ENCODE measurements around the gene TM4SF5. TPM values are rescaled to one million over a fixed set of nuclear protein-coding genes. Genes with fewer than 3 reads are reported as not detected.

The TM4SF5 gene
- total and polyA plus RNA-seq, 10 donors, result not detected

DNA sequence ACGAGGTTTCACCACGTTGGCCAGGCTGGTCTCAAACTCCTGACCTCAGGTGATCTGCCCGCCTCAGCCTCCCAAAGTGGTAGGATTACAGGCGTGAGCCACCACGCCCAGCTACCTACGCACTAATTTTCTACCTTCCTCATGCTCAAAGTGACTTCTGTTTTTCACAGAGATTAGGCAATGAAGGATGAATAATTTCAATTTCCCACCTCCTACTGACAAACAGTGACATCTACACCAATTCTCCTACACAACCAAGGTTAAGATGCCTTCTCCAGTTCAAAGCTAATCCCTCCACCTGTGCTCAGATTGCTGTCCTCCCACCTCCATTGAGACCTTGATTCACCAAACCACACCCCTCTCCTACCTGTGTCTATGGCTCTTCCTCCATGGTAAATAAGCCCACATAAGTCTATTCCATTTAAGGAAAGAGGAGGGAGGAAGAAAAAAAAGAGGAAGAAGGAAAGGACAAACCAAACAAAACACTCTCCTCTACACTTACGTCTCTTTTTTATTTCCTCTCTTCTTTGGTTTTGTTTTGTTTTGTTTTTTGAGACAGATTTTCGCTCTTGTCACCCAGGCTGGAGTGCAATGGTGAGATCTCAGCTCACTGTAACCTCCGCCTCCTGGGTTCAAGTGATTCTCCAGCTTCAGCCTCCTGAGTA lies 45.9 kb upstream of the TM4SF5 start:
- H3K27ac ChIP-seq, result peak overlapping the region in 7 of 8 donors; percentile 73 to 93 (median 87)
- TF ChIP-seq, protein P1, sequence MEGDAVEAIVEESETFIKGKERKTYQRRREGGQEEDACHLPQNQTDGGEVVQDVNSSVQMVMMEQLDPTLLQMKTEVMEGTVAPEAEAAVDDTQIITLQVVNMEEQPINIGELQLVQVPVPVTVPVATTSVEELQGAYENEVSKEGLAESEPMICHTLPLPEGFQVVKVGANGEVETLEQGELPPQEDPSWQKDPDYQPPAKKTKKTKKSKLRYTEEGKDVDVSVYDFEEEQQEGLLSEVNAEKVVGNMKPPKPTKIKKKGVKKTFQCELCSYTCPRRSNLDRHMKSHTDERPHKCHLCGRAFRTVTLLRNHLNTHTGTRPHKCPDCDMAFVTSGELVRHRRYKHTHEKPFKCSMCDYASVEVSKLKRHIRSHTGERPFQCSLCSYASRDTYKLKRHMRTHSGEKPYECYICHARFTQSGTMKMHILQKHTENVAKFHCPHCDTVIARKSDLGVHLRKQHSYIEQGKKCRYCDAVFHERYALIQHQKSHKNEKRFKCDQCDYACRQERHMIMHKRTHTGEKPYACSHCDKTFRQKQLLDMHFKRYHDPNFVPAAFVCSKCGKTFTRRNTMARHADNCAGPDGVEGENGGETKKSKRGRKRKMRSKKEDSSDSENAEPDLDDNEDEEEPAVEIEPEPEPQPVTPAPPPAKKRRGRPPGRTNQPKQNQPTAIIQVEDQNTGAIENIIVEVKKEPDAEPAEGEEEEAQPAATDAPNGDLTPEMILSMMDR (IDR thresholded peaks at IDR 0.05 in 8 of 11, conservative IDR thresholded peaks at IDR 0.05 in 3 of 11), result no peak
- TF ChIP-seq POLR2AphosphoS5 (IDR thresholded peaks at IDR 0.05), result peak in 1 of 3 donors; percentile 28
- 57 to 73% (median 59%) methylated on average over 8 to 9 of the region's 9 CpGs for WGBS, 5 donors
- H3K4me1 ChIP-seq, result peaks cover 3 to 41% (median 8%) of the 10 kb centered on the region in 6 donors
- H3K27me3 ChIP-seq (replicated peaks in 1 of 7), result no peaks in the 10 kb centered on the region
- peak; percentile 71 for DNase-seq
- intact Hi-C loops (cut with DNase I; ENCODE audit: low total_unique reads), result no loop called here
- H3K36me3 ChIP-seq, result peaks cover 0 to 13% (median 4%) of the 10 kb centered on the region in 6 donors
- H3K4me3 ChIP-seq, result peak overlapping the region in 1 of 8 donors; percentile 56
- H3K9me3 ChIP-seq, result no peaks in the 10 kb centered on the region

DNA sequence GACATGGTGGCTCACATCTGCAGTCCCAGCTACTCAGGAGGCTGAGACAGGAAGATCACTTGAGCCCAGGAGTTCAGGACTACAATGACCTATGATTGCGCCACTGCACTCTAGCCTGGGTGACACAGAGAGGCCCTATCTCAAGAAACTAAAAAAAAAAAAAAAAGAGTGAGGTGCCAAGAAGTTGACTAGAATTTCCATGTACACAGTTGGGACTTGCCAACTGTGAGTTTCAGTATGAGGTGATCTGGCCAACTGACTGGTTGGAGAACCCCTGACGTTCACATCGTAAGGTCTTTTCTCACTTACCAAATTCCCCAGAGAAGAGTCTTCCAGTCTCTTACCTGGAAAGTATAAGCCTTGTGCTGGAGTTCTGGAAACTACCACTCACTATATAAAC lies 43.6 kb upstream of the TM4SF5 start:
- peak overlapping the region in 5 of 8 donors; percentile 20 to 93 (median 56) for H3K27ac ChIP-seq
- intact Hi-C loops (cut with DNase I; ENCODE audit: low total_unique reads), result no loop called here

DNA sequence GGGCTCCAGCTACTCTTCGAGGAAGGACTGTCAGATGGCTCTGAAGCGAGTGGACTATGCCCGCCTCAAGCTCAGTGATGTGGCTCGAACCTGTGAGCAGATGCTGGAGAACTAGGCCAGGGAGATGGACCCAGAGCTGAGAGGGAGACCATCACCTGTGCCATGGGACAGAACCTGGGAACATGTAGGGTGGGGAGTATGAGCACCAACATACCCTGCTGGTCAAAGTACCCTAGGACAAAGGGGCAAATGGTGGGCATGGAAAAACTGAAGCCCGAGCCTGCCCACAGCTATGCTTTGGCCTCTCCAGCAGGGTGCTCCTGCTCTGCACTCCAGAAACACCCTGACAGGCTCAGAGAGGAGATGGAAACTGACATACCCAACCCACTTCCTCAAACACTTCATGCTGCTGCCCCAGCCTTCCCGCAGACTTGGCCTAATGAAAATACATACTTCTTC lies 38.6 kb upstream of the TM4SF5 start:
- H3K4me3 ChIP-seq, result peak overlapping the region in 1 of 8 donors; percentile 83
- 52 to 68% (median 64%) methylated on average over 6 of the region's 6 CpGs for WGBS, 5 donors
- H3K36me3 ChIP-seq, result peaks cover 0 to 27% (median 0%) of the 10 kb centered on the region in 6 donors
- H3K27me3 ChIP-seq (replicated peaks in 1 of 7), result peaks cover 0 to 2% (median 0%) of the 10 kb centered on the region in 7 donors
- intact Hi-C loops (cut with DNase I; ENCODE audit: low total_unique reads), result loop anchor here (10.0 kb wide), 1 partner anchor 52 kb away; the partner anchor contains the start of genes GLTPD2 and VMO1
- TF ChIP-seq POLR2AphosphoS5 (IDR thresholded peaks at IDR 0.05) (peak in 2 of 3 donors; percentile 62 to 81), POLR2A (IDR thresholded peaks at IDR 0.05) (no peak)
- TF ChIP-seq, protein P1 (IDR thresholded peaks at IDR 0.05 in 8 of 11, conservative IDR thresholded peaks at IDR 0.05 in 3 of 11), result peak in 9 of 11 experiments; percentile 37 to 72 (median 55)
- no peaks in the 10 kb centered on the region for H3K9me3 ChIP-seq
- H3K4me1 ChIP-seq, result peaks cover 18 to 78% (median 47%) of the 10 kb centered on the region in 6 donors
- peak overlapping the region; percentile 35 to 97 (median 94) for H3K27ac ChIP-seq
- DNase-seq, result peak; percentile 84

More for the DNA sequence above, 43.6 kb upstream of the TM4SF5 start:
- H3K4me3 ChIP-seq, result no peak overlapping the region
- no peaks in the 10 kb centered on the region for H3K27me3 ChIP-seq (replicated peaks in 1 of 7)
- WGBS, 5 donors, result 41 to 60% (median 46%) methylated on average over 3 of the region's 3 CpGs
- TF ChIP-seq POLR2AphosphoS5 (IDR thresholded peaks at IDR 0.05), result peak in 1 of 3 donors; percentile 19
- TF ChIP-seq, protein P1 (IDR thresholded peaks at IDR 0.05 in 8 of 11, conservative IDR thresholded peaks at IDR 0.05 in 3 of 11), result no peak
- TF ChIP-seq POLR2A (IDR thresholded peaks at IDR 0.05), result no peak
- DNase-seq, result no peak
- H3K36me3 ChIP-seq, result peaks cover 0 to 7% (median 0%) of the 10 kb centered on the region in 6 donors
- no peaks in the 10 kb centered on the region for H3K9me3 ChIP-seq
- peaks cover 17 to 58% (median 24%) of the 10 kb centered on the region in 6 donors for H3K4me1 ChIP-seq

All from spleen (tissue), 11 donors.